Endothelial cell of umbilical vein (primary cell): Measurements from ENCODE around the gene EIF3K.

ENCODE experiments used
- FOS ChIP-seq: IDR thresholded peaks from 2 replicates; pipeline ENCODE4 v1.6.1; 2011; ENCODE audit warnings: mild to moderate bottlenecking, low read length, moderate library complexity, borderline replicate concordance; ENCODE audit not compliant: insufficient read depth
- TF ChIP-seq, protein P1 (sequence below), 2 donors: IDR thresholded peaks; 1 replicate in 1 of 2; 2 replicates in 1 of 2; pipeline ENCODE4 v1.5.1; 2011; ENCODE audit warnings: low read length in 2 of 2, mild to moderate bottlenecking in 2 of 2, moderate library complexity in 2 of 2, control low read depth in 1 of 2, inconsistent platforms in 1 of 2, low read depth in 1 of 2; ENCODE audit not compliant: insufficient read depth in 1 of 2; ENCODE audit errors: extremely low read depth in 1 of 2
- TF ChIP-seq, protein P2 (sequence below): IDR thresholded peaks from 2 replicates; pipeline ENCODE4 v1.6.1; 2011; ENCODE audit not compliant: insufficient read depth, insufficient read length

DNA sequence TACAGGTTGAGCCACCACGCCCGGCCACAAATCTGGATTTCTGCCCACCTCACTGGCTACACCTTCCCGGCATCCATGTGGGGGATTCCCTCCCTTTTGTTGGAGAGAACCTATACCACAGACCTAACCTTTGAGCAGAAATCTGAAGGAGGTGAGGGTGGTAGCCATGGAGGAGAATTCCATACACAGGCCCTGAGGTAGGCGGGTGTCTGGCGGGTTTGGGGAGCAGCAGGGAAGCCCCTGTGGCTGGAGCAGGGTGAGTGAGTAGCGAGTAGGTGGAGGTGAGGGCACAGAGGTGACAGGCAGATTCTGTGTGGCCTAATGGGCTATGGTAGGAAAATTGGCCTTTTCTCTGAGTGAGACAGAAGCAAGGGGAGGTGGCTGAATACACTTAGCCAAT, 10.6 kb downstream of the EIF3K start:
- no peak for TF ChIP-seq FOS
- TF ChIP-seq, protein P1, sequence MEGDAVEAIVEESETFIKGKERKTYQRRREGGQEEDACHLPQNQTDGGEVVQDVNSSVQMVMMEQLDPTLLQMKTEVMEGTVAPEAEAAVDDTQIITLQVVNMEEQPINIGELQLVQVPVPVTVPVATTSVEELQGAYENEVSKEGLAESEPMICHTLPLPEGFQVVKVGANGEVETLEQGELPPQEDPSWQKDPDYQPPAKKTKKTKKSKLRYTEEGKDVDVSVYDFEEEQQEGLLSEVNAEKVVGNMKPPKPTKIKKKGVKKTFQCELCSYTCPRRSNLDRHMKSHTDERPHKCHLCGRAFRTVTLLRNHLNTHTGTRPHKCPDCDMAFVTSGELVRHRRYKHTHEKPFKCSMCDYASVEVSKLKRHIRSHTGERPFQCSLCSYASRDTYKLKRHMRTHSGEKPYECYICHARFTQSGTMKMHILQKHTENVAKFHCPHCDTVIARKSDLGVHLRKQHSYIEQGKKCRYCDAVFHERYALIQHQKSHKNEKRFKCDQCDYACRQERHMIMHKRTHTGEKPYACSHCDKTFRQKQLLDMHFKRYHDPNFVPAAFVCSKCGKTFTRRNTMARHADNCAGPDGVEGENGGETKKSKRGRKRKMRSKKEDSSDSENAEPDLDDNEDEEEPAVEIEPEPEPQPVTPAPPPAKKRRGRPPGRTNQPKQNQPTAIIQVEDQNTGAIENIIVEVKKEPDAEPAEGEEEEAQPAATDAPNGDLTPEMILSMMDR (IDR thresholded peaks at IDR 0.05; ENCODE audit: extremely low read depth in 1 of 2, insufficient read depth in 1 of 2, low read depth in 1 of 2, low read length in 2 of 2), result no peak
- TF ChIP-seq, protein P2, sequence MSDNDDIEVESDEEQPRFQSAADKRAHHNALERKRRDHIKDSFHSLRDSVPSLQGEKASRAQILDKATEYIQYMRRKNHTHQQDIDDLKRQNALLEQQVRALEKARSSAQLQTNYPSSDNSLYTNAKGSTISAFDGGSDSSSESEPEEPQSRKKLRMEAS, result no peak
